ENCODE measurements around the gene MPST. TPM values are rescaled to one million over a fixed set of nuclear protein-coding genes. Genes with fewer than 3 reads are reported as not detected.

Gene MPST
- total and polyA plus RNA-seq, 4 experiments from 2014 or later: 3.7 to 7.4 (median 5.6) TPM

GRCh38 chr22:37074537-37074936 lies 55.0 kb downstream of the MPST start:
- Mint-ChIP-seq H3K36me3 (peaks cover 0 to under 1% of the 10 kb centered on the region in 2 donors), H3K9me3 (peaks cover 0 to 1% (median 0%) of the 10 kb centered on the region in 8 donors)
- CTCF ChIA-PET (ENCODE audit: partially characterized antibody): interaction anchor here (1.8 to 3.3 kb wide), 2 partner anchors 73 to 125 kb away, joined by 4 to 18 read pairs; no protein-coding TSS in a partner anchor

GRCh38 chr22:37075046-37075445 lies 55.5 kb downstream of the MPST start:
- Mint-ChIP-seq H3K4me1 (peaks cover 19 to 24% (median 22%) of the 10 kb centered on the region in 4 donors), H3K4me3 (no peak overlapping the region), H3K9me3 (peaks cover 0 to 1% (median 0%) of the 10 kb centered on the region in 8 donors), H3K27me3 (peaks cover 6 to 7% of the 10 kb centered on the region in 2 donors), H3K27ac (peak overlapping the region in 1 of 7 donors; percentile 59), H3K36me3 (peaks cover 0 to 3% of the 10 kb centered on the region in 2 donors)
- H3K36me3 ChIP-seq (ENCODE audit: insufficient read depth, low read length): no peaks in the 10 kb centered on the region
- no peak overlapping the region for H3K27ac ChIP-seq (ENCODE audit: low read depth, low read length)
- no peak for DNase-seq
- no peaks in the 10 kb centered on the region for H3K9me3 ChIP-seq (ENCODE audit: control insufficient read depth in 1 of 2, low read length in 2 of 2)
- intact Hi-C loops (cut with micrococcal nuclease): loop anchor here (5.0 kb wide), 1 partner anchor 167 kb away; the partner anchor contains the start of gene RAC2
- H3K4me3 ChIP-seq (ENCODE audit: low read length in 2 of 2): no peak overlapping the region
- CTCF ChIA-PET (ENCODE audit: partially characterized antibody): interaction anchor here (3.3 kb wide), 1 partner anchor 125 kb away, joined by 18 read pairs; no protein-coding TSS in a partner anchor
- no peaks in the 10 kb centered on the region for H3K27me3 ChIP-seq (ENCODE audit: insufficient read depth, low read length)
- H3K4me1 ChIP-seq (ENCODE audit: insufficient read depth, low read length): peaks cover 23% of the 10 kb centered on the region
- POLR2A ChIA-PET (ENCODE audit: partially characterized antibody): no interaction called here

More at GRCh38 chr22:37074537-37074936, 55.0 kb downstream of the MPST start:
- no peak for DNase-seq
- H3K4me3 ChIP-seq (ENCODE audit: low read length in 2 of 2): no peak overlapping the region
- Mint-ChIP-seq H3K4me1 (peaks cover 14 to 19% (median 17%) of the 10 kb centered on the region in 4 donors), H3K4me3 (no peak overlapping the region), H3K27me3 (peaks cover 7 to 8% of the 10 kb centered on the region in 2 donors), H3K27ac (no peak overlapping the region)
- POLR2A ChIA-PET (ENCODE audit: partially characterized antibody): no interaction called here
- no peaks in the 10 kb centered on the region for H3K27me3 ChIP-seq (ENCODE audit: insufficient read depth, low read length)
- no peaks in the 10 kb centered on the region for H3K36me3 ChIP-seq (ENCODE audit: insufficient read depth, low read length)
- H3K9me3 ChIP-seq (ENCODE audit: control insufficient read depth in 1 of 2, low read length in 2 of 2): no peaks in the 10 kb centered on the region
- intact Hi-C loops (cut with micrococcal nuclease): no loop called here
- H3K4me1 ChIP-seq (ENCODE audit: insufficient read depth, low read length): peaks cover 18% of the 10 kb centered on the region
- no peak overlapping the region for H3K27ac ChIP-seq (ENCODE audit: low read depth, low read length)

DNA sequence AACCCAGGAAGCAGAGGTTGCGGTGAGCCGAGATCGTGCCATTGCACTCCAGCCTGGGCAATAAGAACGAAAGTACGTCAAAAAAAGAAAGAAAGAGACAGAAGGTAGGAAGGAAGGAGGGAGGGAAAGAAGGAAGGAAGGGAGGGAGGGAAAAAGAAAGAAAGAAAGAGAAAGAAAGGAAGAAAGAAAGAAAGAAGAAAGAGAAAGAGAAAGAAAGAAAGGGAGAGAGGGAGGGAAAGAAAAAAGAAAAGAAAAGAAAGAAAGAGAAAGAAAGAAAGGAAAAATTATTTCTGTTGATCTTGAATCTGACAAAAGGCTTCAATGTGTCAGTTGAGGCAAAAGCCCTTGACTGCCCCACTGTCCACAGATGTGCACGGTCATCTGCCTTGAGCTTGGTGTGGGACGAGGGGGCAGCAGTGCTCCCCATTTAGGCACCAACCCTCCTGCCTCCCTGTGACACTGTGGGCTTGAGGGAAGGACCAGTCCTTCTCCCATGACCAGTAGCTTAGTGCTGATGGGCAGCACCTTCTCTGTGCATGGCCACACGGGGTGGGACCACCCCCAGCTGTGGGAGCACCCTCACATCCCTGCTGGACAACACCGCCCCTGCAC lies 56.4 kb downstream of the MPST start:
- intact Hi-C loops (cut with micrococcal nuclease): loop anchor here (5.0 kb wide), 1 partner anchor 166 kb away; the partner anchor contains the start of gene RAC2
- CTCF ChIA-PET (ENCODE audit: partially characterized antibody): interaction anchor here (0.5 to 3.3 kb wide), 16 partner anchors 9 to 382 kb away, joined by 3 to 18 read pairs (median 5); no protein-coding TSS in a partner anchor
- Histone ChIP-seq H3K4me1 (ENCODE audit: insufficient read depth, low read length) (peaks cover 32% of the 10 kb centered on the region), H3K4me3 (ENCODE audit: low read length in 2 of 2) (no peak overlapping the region), H3K27ac (ENCODE audit: low read depth, low read length) (no peak overlapping the region), H3K9me3 (ENCODE audit: control insufficient read depth in 1 of 2, low read length in 2 of 2) (no peaks in the 10 kb centered on the region), H3K36me3 (ENCODE audit: insufficient read depth, low read length) (no peaks in the 10 kb centered on the region), H3K27me3 (ENCODE audit: insufficient read depth, low read length) (no peaks in the 10 kb centered on the region)
- POLR2A ChIA-PET (ENCODE audit: partially characterized antibody): interaction anchor here (1.0 to 2.1 kb wide), 2 partner anchors 47 to 123 kb away, joined by 3 to 10 read pairs; no protein-coding TSS in a partner anchor
- DNase-seq: no peak
- H3K27me3 Mint-ChIP-seq: peaks cover 4 to 5% of the 10 kb centered on the region in 2 donors
- peaks cover 23 to 33% (median 28%) of the 10 kb centered on the region in 4 donors for H3K4me1 Mint-ChIP-seq
- H3K9me3 Mint-ChIP-seq: peaks cover 0 to 1% (median 0%) of the 10 kb centered on the region in 8 donors
- no peak overlapping the region for H3K4me3 Mint-ChIP-seq
- H3K27ac Mint-ChIP-seq: peak overlapping the region in 4 of 7 donors; percentile 19 to 64 (median 56)
- peaks cover 0 to 3% of the 10 kb centered on the region in 2 donors for H3K36me3 Mint-ChIP-seq

DNA sequence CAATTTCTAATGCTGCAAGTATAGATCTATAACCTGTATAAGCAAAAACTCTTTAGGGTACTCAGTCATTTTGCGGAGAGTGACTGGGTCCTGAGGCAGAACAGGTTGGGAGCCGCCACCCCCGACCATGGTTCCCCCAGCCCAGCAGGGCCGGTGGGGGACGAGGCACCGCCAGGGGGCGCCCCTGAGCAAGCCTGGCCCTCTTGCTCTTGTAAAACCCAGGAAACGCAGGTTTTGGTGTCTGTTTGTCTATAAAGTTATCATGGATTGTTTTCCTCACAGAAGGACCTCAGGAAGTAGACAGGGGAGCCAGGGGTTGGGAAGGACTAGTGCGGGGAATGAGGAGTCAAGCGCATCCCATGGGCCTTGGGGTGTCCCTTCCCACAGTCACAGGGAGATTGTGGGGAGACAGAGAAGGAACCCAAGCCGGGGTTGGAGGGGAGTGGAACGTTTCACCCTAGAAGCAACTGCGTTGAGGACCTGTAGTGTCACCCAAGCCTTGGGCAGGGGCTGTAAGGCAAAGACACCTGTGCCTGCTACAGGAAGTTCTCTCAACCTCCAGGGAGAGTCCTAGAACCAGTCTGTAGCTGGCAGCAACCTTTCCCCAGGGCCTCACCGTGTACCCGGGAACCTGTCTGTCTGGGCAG lies 58.4 kb downstream of the MPST start:
- Histone ChIP-seq H3K36me3 (ENCODE audit: insufficient read depth, low read length) (no peaks in the 10 kb centered on the region), H3K9me3 (ENCODE audit: control insufficient read depth in 1 of 2, low read length in 2 of 2) (no peaks in the 10 kb centered on the region), H3K27ac (ENCODE audit: low read depth, low read length) (peak overlapping the region; percentile 44), H3K4me1 (ENCODE audit: insufficient read depth, low read length) (peaks cover 34% of the 10 kb centered on the region), H3K4me3 (ENCODE audit: low read length in 2 of 2) (no peak overlapping the region), H3K27me3 (ENCODE audit: insufficient read depth, low read length) (no peaks in the 10 kb centered on the region)
- H3K9me3 Mint-ChIP-seq: peaks cover 0 to 1% (median 0%) of the 10 kb centered on the region in 8 donors
- H3K27me3 Mint-ChIP-seq: peaks cover 4 to 5% of the 10 kb centered on the region in 2 donors
- intact Hi-C loops (cut with micrococcal nuclease): loop anchor here (1.0 to 5.0 kb wide), 4 partner anchors 88 to 182 kb away; partner anchors contain the start of gene RAC2
- ChIA-PET POLR2A (ENCODE audit: partially characterized antibody) (interaction anchor here (0.9 to 3.9 kb wide), 6 partner anchors 43 to 122 kb away, joined by 3 to 45 read pairs (median 19); partner anchors contain the start of gene IL2RB), CTCF (ENCODE audit: partially characterized antibody) (interaction anchor here (0.8 to 3.3 kb wide), 13 partner anchors 44 to 380 kb away, joined by 3 to 61 read pairs (median 5); partner anchors contain the start of gene RAC2)
- peak overlapping the region in 7 of 8 donors; percentile 2 to 73 (median 51) for H3K4me3 Mint-ChIP-seq
- peak overlapping the region; percentile 93 to 100 (median 99) for H3K27ac Mint-ChIP-seq
- peaks cover 26 to 52% (median 39%) of the 10 kb centered on the region in 4 donors for H3K4me1 Mint-ChIP-seq
- peaks cover 0 to 3% of the 10 kb centered on the region in 2 donors for H3K36me3 Mint-ChIP-seq
- peak; percentile 76 to 85 (median 81) for DNase-seq

DNA sequence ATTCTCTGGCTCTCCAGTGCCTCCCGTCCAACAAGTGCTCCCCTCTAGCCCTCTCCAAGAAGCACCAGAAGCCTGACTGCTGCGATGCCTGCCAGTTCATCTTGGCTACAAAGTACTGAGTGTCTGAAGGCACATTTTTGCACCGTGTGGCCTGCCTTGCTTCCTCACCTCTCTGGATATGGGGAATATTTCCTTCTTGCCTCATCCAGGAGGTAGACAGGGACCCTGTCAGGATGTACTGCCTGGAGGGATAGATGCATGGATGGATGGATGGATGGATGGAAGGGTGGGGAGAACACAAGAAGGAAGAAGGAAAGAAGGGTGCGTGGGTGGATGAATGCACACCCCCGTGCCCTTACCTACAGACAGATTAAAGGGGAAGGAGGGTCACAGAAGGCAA lies 59.6 kb downstream of the MPST start:
- no peaks in the 10 kb centered on the region for H3K27me3 ChIP-seq (ENCODE audit: insufficient read depth, low read length)
- no peaks in the 10 kb centered on the region for H3K9me3 ChIP-seq (ENCODE audit: control insufficient read depth in 1 of 2, low read length in 2 of 2)
- no peaks in the 10 kb centered on the region for H3K36me3 ChIP-seq (ENCODE audit: insufficient read depth, low read length)
- H3K4me3 ChIP-seq (ENCODE audit: low read length in 2 of 2): peak overlapping the region; percentile 0 to 7
- DNase-seq: no peak
- POLR2A ChIA-PET (ENCODE audit: partially characterized antibody): interaction anchor here (0.7 to 3.9 kb wide), 19 partner anchors 11 to 303 kb away, joined by 3 to 45 read pairs (median 5); partner anchors contain the start of genes IFT27, IL2RB and KCTD17
- peak overlapping the region; percentile 94 to 100 (median 99) for H3K27ac Mint-ChIP-seq
- H3K4me1 ChIP-seq (ENCODE audit: insufficient read depth, low read length): peaks cover 34% of the 10 kb centered on the region
- peaks cover 0 to 3% of the 10 kb centered on the region in 2 donors for H3K36me3 Mint-ChIP-seq
- intact Hi-C loops (cut with micrococcal nuclease): loop anchor here (1.0 to 5.0 kb wide), 3 partner anchors 43 to 163 kb away; partner anchors contain the start of gene RAC2
- peak overlapping the region in 7 of 8 donors; percentile 46 to 84 (median 77) for H3K4me3 Mint-ChIP-seq
- H3K9me3 Mint-ChIP-seq: peaks cover 0 to 1% (median 0%) of the 10 kb centered on the region in 8 donors
- H3K4me1 Mint-ChIP-seq: peaks cover 28 to 54% (median 40%) of the 10 kb centered on the region in 4 donors
- peaks cover 4 to 5% of the 10 kb centered on the region in 2 donors for H3K27me3 Mint-ChIP-seq
- peak overlapping the region; percentile 71 for H3K27ac ChIP-seq (ENCODE audit: low read depth, low read length)
- CTCF ChIA-PET (ENCODE audit: partially characterized antibody): interaction anchor here (0.7 to 2.9 kb wide), 21 partner anchors 24 to 488 kb away, joined by 3 to 61 read pairs (median 5); partner anchors contain the start of genes IL2RB and RAC2
